Common myeloid progenitor, CD34-positive (primary cell): ENCODE results near the gene KRTAP10-6.
"Not testable (repeated sequence)": the region's sequence is repeated elsewhere in the genome, so short reads cannot be mapped to it uniquely, and the experiment has no call there.

ENCODE experiments used
- CTCF ChIA-PET: fragments of 350-600 bp; sonication (Branson Sonifier 250); formaldehyde crosslinking; loops from one replicate; lab custom pipeline; 2021; ENCODE audit warnings: antibody characterized with exemption; lab: Charles Lee
- POLR2A ChIA-PET: fragments of 350-600 bp; sonication (Branson Sonifier 250); formaldehyde crosslinking; loops from one replicate; lab custom pipeline; 2021; ENCODE audit warnings: antibody characterized with exemption; lab: Charles Lee
- DNase-seq, 3 donors: peaks; one replicate each; pipeline versions ENCODE4 v3.0.0 to v3.0.0-alpha.2; 2013
- H3K27ac ChIP-seq, 2 experiments: 1 replicate in 1 of 2; 2 replicates in 1 of 2; pipeline ENCODE4 v1.7.0; 2013; ENCODE audit warnings: inconsistent platforms in 2 of 2, low read length in 2 of 2, mild to moderate bottlenecking in 2 of 2, low read depth in 1 of 2, moderate library complexity in 1 of 2; ENCODE audit not compliant: severe bottlenecking in 2 of 2, insufficient read depth in 1 of 2, poor library complexity in 1 of 2
- H3K27me3 ChIP-seq, 5 experiments: replicated peaks in 2 of 5; 1 replicate in 3 of 5; 2 replicates in 2 of 5; pipeline versions ENCODE4 v1.6.1 to v1.7.0; 2013; ENCODE audit warnings: low read length in 4 of 5, mild to moderate bottlenecking in 2 of 5, moderate library complexity in 2 of 5, inconsistent platforms in 1 of 5; ENCODE audit not compliant: insufficient read depth in 5 of 5, control insufficient read depth in 4 of 5
- H3K36me3 ChIP-seq, 4 experiments: 1 replicate in 2 of 4; 2 replicates in 2 of 4; pipeline versions ENCODE4 v1.6.1 to v1.7.0; 2013; ENCODE audit warnings: low read length in 3 of 4, control low read depth in 1 of 4, mild to moderate bottlenecking in 1 of 4; ENCODE audit not compliant: control insufficient read depth in 4 of 4, insufficient read depth in 4 of 4
- H3K4me1 ChIP-seq, 4 experiments: 1 replicate in 3 of 4; 2 replicates in 1 of 4; pipeline versions ENCODE4 v1.6.1 to v1.7.1; 2013; ENCODE audit warnings: low read length in 3 of 4, mild to moderate bottlenecking in 3 of 4, control low read depth in 1 of 4, inconsistent platforms in 1 of 4, moderate library complexity in 1 of 4; ENCODE audit not compliant: control insufficient read depth in 4 of 4, insufficient read depth in 4 of 4; ENCODE audit errors: control extremely low read depth in 1 of 4
- H3K4me3 ChIP-seq, 7 experiments: 1 replicate in 4 of 7; 2 replicates in 3 of 7; pipeline versions ENCODE4 v1.5.1 to v1.7.0; 2013; ENCODE audit warnings: mild to moderate bottlenecking in 7 of 7, low read length in 6 of 7, moderate library complexity in 6 of 7, inconsistent platforms in 2 of 7, low read depth in 2 of 7, control low read depth in 1 of 7; ENCODE audit not compliant: insufficient read depth in 4 of 7, control insufficient read depth in 1 of 7; ENCODE audit errors: extremely low read depth in 1 of 7
- H3K9me3 ChIP-seq, 5 experiments: 1 replicate in 4 of 5; 2 replicates in 1 of 5; pipeline versions ENCODE4 v1.6.1 to v1.7.1; 2013; ENCODE audit warnings: low read length in 4 of 5, mild to moderate bottlenecking in 2 of 5, inconsistent platforms in 1 of 5, low read depth in 1 of 5, moderate library complexity in 1 of 5; ENCODE audit not compliant: control insufficient read depth in 4 of 5, insufficient read depth in 2 of 5; ENCODE audit errors: control extremely low read depth in 1 of 5
- WGBS: methylation state at CpG from one replicate; pipeline ENCODE4 v1.1.5; 2013; ENCODE audit not compliant: insufficient coverage; 5-methylcytosine and 5-hydroxymethylcytosine counted together

Gene KRTAP10-6

GRCh38 chr21:44566403-44566802 lies 25.9 kb downstream of the KRTAP10-6 start:
- no CpG with 5 or more reads among the region's 1 CpG for WGBS
- POLR2A ChIA-PET = no interaction called here
- CTCF ChIA-PET = no interaction called here
- Histone ChIP-seq H3K9me3 (peaks cover 1 to 16% (median 5%) of the 10 kb centered on the region in 5 experiments), H3K4me3 (no peak overlapping the region), H3K36me3 (no peaks in the 10 kb centered on the region), H3K4me1 (peaks cover 0 to 8% (median 2%) of the 10 kb centered on the region in 4 experiments), H3K27ac (peak overlapping the region; percentile 2 to 50), H3K27me3 (peaks cover 0 to 3% (median 0%) of the 10 kb centered on the region in 5 experiments)
- DNase-seq = peak; percentile 74 to 88 (median 84)

DNA sequence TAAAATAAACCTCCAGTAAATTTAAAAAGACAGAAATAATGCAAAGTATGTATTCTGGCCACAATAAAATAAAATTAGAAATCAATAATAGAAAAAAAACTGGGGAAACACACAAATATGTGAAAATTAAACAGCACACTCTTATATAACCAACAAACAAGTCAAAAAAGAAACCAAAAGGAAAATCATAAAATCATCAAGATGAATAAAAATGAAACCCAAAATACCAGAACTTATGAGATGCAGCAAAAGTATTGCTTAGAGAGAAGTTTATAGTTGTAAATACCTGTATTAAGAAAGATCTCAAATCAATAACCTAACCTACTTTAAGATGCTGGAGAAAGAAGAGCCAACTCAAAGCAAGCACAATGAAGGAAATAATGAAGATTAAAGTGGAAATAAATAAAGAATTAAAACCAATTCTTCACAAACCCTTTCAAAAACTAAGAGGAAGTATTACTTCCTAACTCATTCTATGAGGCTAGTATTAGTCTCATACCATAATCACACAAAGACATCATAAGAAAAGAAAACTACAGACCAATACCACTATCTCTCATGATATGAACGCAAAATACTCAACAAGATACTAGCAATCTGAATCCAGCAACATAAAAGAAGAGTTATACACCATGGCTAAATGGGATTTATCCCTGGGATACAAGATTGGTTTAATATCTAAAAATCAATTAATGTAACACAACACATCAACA lies 27.3 kb downstream of the KRTAP10-6 start:
- WGBS = no CpG with 5 or more reads among the region's 1 CpG

GRCh38 chr21:44564099-44564498 lies 28.2 kb downstream of the KRTAP10-6 start:
- Histone ChIP-seq H3K36me3 (no peaks in the 10 kb centered on the region), H3K27ac (no peak overlapping the region), H3K4me1 (peaks cover 0 to 8% (median 2%) of the 10 kb centered on the region in 4 experiments), H3K27me3 (no peaks in the 10 kb centered on the region), H3K9me3 (peaks cover 2 to 17% (median 4%) of the 10 kb centered on the region in 5 experiments), H3K4me3 (no peak overlapping the region)
- no CpG with 5 or more reads among the region's 1 CpG for WGBS
- CTCF ChIA-PET = no interaction called here
- POLR2A ChIA-PET = no interaction called here
- DNase-seq = no peak

More for the DNA sequence above, 27.3 kb downstream of the KRTAP10-6 start:
- peaks cover 0 to 8% (median 2%) of the 10 kb centered on the region in 5 experiments for H3K9me3 ChIP-seq
- peaks cover 0 to 8% (median 2%) of the 10 kb centered on the region in 4 experiments for H3K4me1 ChIP-seq
- ChIA-PET CTCF (interaction anchor here (0.6 kb wide), 1 partner anchor 25 kb away, joined by 4 read pairs; no protein-coding TSS in a partner anchor), POLR2A (no interaction called here)
- no peaks in the 10 kb centered on the region for H3K36me3 ChIP-seq
- H3K4me3 ChIP-seq = no peak overlapping the region
- H3K27me3 ChIP-seq = peaks cover 0 to 3% (median 0%) of the 10 kb centered on the region in 5 experiments
- no peak overlapping the region for H3K27ac ChIP-seq
- peak in 2 of 3 donors; percentile 12 to 17 for DNase-seq

GRCh38 chr21:44558695-44559094 lies 33.6 kb downstream of the KRTAP10-6 start, which contains the start of gene KRTAP10-3:
Gene KRTAP10-3 (minus strand): TSS chr21:44558795. CDS start chr21:44558715, 80 bp downstream.
- CTCF ChIA-PET = no interaction called here
- H3K4me1 ChIP-seq = no peaks in the 10 kb centered on the region
- H3K36me3 ChIP-seq = no peaks in the 10 kb centered on the region
- H3K9me3 ChIP-seq = peaks cover under 1 to 16% (median 5%) of the 10 kb centered on the region in 5 experiments
- H3K27ac ChIP-seq = no peak within 1 kb of the TSS
- POLR2A ChIA-PET = no interaction called here
- H3K27me3 ChIP-seq = peaks cover 0 to 21% (median 6%) of the 10 kb centered on the region in 5 experiments
- no peak for DNase-seq
- WGBS = 81% methylated on average over 5 of the region's 5 CpGs
- H3K4me3 ChIP-seq = no peak within 1 kb of the TSS

DNA sequence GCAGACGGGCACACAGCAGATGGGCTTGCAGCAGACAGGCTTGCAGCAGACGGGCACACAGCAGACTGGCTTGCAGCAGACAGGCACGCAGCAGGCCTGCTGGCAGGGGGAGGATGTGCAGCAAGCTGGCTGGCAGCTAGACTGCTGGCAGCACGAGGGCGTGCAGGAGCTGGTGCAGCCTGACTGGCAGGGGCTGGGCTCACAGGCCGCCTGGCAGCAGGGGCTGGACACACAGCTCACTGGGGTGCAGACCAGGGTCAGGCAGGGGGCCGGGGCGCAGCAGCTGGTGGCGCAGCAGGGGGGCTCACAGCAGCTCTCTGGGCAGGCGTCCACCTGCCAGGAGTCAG lies 34.0 kb downstream of the KRTAP10-6 start:
- WGBS = 94% methylated on average over 3 of the region's 10 CpGs
- DNase-seq, POLR2A ChIA-PET, CTCF ChIA-PET, H3K27ac ChIP-seq, H3K4me1 ChIP-seq, H3K4me3 ChIP-seq, H3K36me3 ChIP-seq: not testable (repeated sequence)
- Histone ChIP-seq H3K9me3 (peaks cover 0 to 16% (median 5%) of the 10 kb centered on the region in 5 experiments), H3K27me3 (peaks cover 0 to 21% (median 6%) of the 10 kb centered on the region in 5 experiments)

DNA sequence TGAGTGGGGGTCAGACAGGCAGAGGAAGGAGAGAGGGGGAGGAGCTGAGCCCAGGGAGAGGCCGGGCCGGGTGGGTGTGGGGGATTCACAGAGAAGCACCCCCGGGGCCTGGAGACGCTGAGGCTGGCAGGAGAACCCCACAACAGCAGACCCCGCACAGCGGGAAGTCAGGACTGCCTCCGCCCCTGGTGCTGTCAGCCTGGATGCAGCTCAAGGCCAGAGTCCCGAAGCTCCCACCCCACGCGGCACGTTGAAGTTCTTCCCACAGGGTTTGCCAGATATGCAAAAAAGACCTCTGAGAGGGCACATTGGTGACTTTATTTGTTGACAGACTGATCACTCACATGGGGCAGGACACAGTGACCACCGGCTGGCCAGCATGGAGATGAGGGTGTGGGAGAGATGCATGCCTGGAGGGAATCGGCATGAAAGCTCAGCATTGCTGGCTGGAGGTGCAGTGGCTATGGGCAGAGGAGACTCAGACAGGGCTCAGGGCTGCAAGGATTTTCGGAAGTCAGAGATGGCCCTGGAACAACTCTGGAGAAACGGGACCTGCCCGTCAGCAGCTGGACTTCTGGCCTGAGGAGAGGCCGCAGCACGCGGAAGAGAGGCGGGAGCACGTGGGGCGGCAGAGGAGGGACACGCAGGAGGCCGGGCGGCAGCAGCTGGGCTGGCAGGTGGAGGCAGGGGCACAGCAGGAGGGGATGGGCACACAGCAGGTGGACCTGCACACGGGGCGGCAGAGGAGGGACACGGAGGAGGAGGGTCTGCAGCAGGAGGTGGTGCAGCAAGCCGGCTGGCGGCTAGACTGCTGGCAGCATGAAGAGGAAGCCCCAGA lies 34.6 kb downstream of the KRTAP10-6 start:
- WGBS = 72% methylated on average over 27 of the region's 30 CpGs
- peaks cover 0 to 21% (median 6%) of the 10 kb centered on the region in 5 experiments for H3K27me3 ChIP-seq
- H3K9me3 ChIP-seq = peaks cover 0 to 15% (median 5%) of the 10 kb centered on the region in 5 experiments
- H3K4me3 ChIP-seq = no peak overlapping the region
- H3K4me1 ChIP-seq = no peaks in the 10 kb centered on the region
- no peak overlapping the region for H3K27ac ChIP-seq
- ChIA-PET POLR2A (no interaction called here), CTCF (no interaction called here)
- no peak for DNase-seq
- no peaks in the 10 kb centered on the region for H3K36me3 ChIP-seq
